ENCODE measurements around the gene ADGRG6. TPM values are rescaled to one million over a fixed set of nuclear protein-coding genes. Genes with fewer than 3 reads are reported as not detected.

Gene ADGRG6
- total RNA-seq, 1 experiment from 2014 or later = 259 TPM

- DNase-seq (ENCODE audit: low read depth, low spot score) (no peak), ATAC-seq (no peak)
- Histone ChIP-seq H3K27me3 (ENCODE audit: control insufficient read depth, insufficient read depth, low read length) (no peaks in the 10 kb centered on the region), H3K4me1 (ENCODE audit: control insufficient read depth, insufficient read depth, low read length) (peaks cover 41% of the 10 kb centered on the region), H3K36me3 (ENCODE audit: control insufficient read depth, insufficient read depth, low read length) (peaks cover 58% of the 10 kb centered on the region), H3K4me3 (ENCODE audit: low read depth in 2 of 2, low read length in 2 of 2) (no peak overlapping the region), H3K27ac (ENCODE audit: low read length) (peak overlapping the region; percentile 59; the same call in 1 of the 2 replicates), H3K9me3 (ENCODE audit: control insufficient read depth, insufficient read depth, low read depth, low read length) (no peaks in the 10 kb centered on the region)
- intact Hi-C loops (cut with micrococcal nuclease; ENCODE audit: unreplicated experiment) (no loop called here), in situ Hi-C loops (cut with HindIII; ENCODE audit: low pct_unique_long_range_greater_than_20kb, low sequenced_read_pairs) (no loop called here)
- no TSS peak for BruUV-seq (replicated peaks)
- TF ChIP-seq TCF7L2 (IDR thresholded peaks at IDR 0.05; ENCODE audit: low read depth, low read length) (no peak), REST (IDR thresholded peaks at IDR 0.05; ENCODE audit: insufficient read depth in 1 of 2, low read depth in 2 of 2, low read length in 1 of 2) (no peak), POLR2AphosphoS5 (IDR thresholded peaks at IDR 0.05; ENCODE audit: low read depth, low read length) (no peak), SIN3A (IDR thresholded peaks at IDR 0.05; ENCODE audit: borderline replicate concordance, insufficient read depth, low read depth, low read length) (no peak), CTCF (IDR thresholded peaks at IDR 0.05) (no peak; the same call in 1 of the 2 replicates)
- POLR2A ChIA-PET = no interaction called here
- CTCF ChIA-PET = no interaction called here
Measured at GRCh38 chr6:142408409-142408808, 106.6 kb downstream of the ADGRG6 start.

GRCh38 chr6:142409794-142410193, 108.0 kb downstream of the ADGRG6 start:
- POLR2A ChIA-PET = no interaction called here
- H3K9me3 ChIP-seq (ENCODE audit: control insufficient read depth, insufficient read depth, low read depth, low read length) = no peaks in the 10 kb centered on the region
- DNase-seq (ENCODE audit: low read depth, low spot score) (no peak), ATAC-seq (no peak)
- peak overlapping the region; percentile 70 for H3K27ac ChIP-seq (ENCODE audit: low read length)
- no TSS peak for BruUV-seq (replicated peaks)
- no peaks in the 10 kb centered on the region for H3K27me3 ChIP-seq (ENCODE audit: control insufficient read depth, insufficient read depth, low read length)
- CTCF ChIA-PET = no interaction called here
- H3K36me3 ChIP-seq (ENCODE audit: control insufficient read depth, insufficient read depth, low read length) = peaks cover 59% of the 10 kb centered on the region
- H3K4me1 ChIP-seq (ENCODE audit: control insufficient read depth, insufficient read depth, low read length) = peaks cover 52% of the 10 kb centered on the region
- TF ChIP-seq POLR2AphosphoS5 (IDR thresholded peaks at IDR 0.05; ENCODE audit: low read depth, low read length) = no peak
- no peak for TF ChIP-seq TCF7L2 (IDR thresholded peaks at IDR 0.05; ENCODE audit: low read depth, low read length)
- TF ChIP-seq SIN3A (IDR thresholded peaks at IDR 0.05; ENCODE audit: borderline replicate concordance, insufficient read depth, low read depth, low read length) = no peak
- TF ChIP-seq CTCF (IDR thresholded peaks at IDR 0.05) = no peak
- no peak for TF ChIP-seq REST (IDR thresholded peaks at IDR 0.05; ENCODE audit: insufficient read depth in 1 of 2, low read depth in 2 of 2, low read length in 1 of 2)
- in situ Hi-C loops (cut with HindIII; ENCODE audit: low pct_unique_long_range_greater_than_20kb, low sequenced_read_pairs) (no loop called here), intact Hi-C loops (cut with micrococcal nuclease; ENCODE audit: unreplicated experiment) (no loop called here)
- no peak overlapping the region for H3K4me3 ChIP-seq (ENCODE audit: low read depth in 2 of 2, low read length in 2 of 2)
